GM23248 (cell line): ENCODE measurements around the gene WDR75.

Source experiments
- EZH2 ChIP-seq: fragments of 200-600 bp; sonication (generic); IDR thresholded peaks from 2 replicates; pipeline ENCODE4 v1.6.1; 2018; ENCODE audit warnings: antibody characterized with exemption, mild to moderate bottlenecking; ENCODE audit not compliant: insufficient read depth, poor library complexity, severe bottlenecking
- EZH2phosphoT487 ChIP-seq: fragments of 200-600 bp; sonication (generic); IDR thresholded peaks from 2 replicates; pipeline ENCODE4 v1.6.1; 2018; ENCODE audit warnings: antibody characterized with exemption, moderate library complexity, mild to moderate bottlenecking, low read depth; ENCODE audit not compliant: insufficient read depth

- TF ChIP-seq EZH2 (no peak), EZH2phosphoT487 (no peak)
Observed at GRCh38 chr2:189409647-189410046, 31.6 kb upstream of the WDR75 start.
